ENCODE measurements around the gene FLOT2.

DNA sequence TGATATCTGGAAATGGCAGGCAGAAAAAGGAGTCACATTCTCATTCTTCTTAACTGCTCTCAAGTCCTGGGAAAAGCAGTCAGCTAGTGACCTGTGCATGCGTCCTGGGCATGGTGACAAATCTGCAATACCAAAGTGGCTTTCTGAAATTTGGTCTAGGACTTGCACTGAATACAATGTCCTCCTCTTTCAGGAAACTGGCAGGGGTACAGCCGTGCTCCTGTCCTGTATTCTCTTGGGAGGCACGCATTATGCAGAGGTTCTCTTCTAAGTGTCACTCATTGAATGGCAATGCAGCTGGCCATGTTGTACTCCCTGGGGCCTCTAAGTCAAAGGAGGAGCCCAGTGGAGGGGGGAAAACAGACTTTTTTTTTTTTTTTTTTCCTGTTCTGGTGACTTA, 43.1 kb upstream of the FLOT2 start:
- TF ChIP-seq, protein P1, sequence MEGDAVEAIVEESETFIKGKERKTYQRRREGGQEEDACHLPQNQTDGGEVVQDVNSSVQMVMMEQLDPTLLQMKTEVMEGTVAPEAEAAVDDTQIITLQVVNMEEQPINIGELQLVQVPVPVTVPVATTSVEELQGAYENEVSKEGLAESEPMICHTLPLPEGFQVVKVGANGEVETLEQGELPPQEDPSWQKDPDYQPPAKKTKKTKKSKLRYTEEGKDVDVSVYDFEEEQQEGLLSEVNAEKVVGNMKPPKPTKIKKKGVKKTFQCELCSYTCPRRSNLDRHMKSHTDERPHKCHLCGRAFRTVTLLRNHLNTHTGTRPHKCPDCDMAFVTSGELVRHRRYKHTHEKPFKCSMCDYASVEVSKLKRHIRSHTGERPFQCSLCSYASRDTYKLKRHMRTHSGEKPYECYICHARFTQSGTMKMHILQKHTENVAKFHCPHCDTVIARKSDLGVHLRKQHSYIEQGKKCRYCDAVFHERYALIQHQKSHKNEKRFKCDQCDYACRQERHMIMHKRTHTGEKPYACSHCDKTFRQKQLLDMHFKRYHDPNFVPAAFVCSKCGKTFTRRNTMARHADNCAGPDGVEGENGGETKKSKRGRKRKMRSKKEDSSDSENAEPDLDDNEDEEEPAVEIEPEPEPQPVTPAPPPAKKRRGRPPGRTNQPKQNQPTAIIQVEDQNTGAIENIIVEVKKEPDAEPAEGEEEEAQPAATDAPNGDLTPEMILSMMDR (IDR thresholded peaks at IDR 0.05), result no peak
- no peak for TF ChIP-seq POLR2A (IDR thresholded peaks at IDR 0.05)

All from lower leg skin (tissue), 3 donors.